ENCODE results near the gene RBFOX1. TPM values are rescaled to one million over a fixed set of nuclear protein-coding genes. Genes with fewer than 3 reads are reported as not detected.
A peak's percentile ranks its signal among the peaks of the same experiment; 100 is the strongest.

The RBFOX1 gene
- polyA plus RNA-seq, 1 donor from 2014 or later: 56.8 TPM

DNA sequence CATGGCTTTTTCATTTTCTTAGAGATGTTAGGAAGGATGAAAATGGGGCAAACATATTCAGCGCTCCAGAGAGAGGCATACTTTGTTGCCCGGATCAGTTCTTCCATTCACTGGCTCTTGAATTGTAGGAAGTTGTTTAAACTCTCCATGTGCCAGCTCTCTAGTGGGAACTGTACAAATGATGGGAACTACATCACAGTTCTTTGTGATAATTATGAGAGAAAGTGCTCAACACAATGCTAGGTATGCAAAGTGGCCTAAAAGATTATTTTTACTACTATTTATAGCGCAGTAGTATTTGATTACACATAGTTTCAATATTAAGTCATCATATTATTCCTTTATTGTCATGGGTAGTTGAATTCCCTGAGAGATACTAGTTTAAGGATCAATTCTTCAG is 268.5 kb downstream of the RBFOX1 start:
- Histone ChIP-seq H3K4me2 (ENCODE audit: low read length) (no peak overlapping the region), H4K20me1 (ENCODE audit: insufficient read depth) (no peaks in the 10 kb centered on the region), H3K4me3 (ENCODE audit: low read length) (no peak overlapping the region), H3F3A (ENCODE audit: insufficient read depth, low read length, poor library complexity, severe bottlenecking) (no peaks in the 10 kb centered on the region), H3K79me2 (replicated peaks; ENCODE audit: insufficient read depth, low read length) (no peaks in the 10 kb centered on the region), H3K9me3 (ENCODE audit: low read length) (no peaks in the 10 kb centered on the region), H3K27ac (ENCODE audit: low read length) (peak overlapping the region; percentile 86), H3K9ac (ENCODE audit: low read length) (no peak overlapping the region), H3K9me2 (ENCODE audit: insufficient read depth, low read length) (no peaks in the 10 kb centered on the region), H3K27me3 (ENCODE audit: insufficient read depth, low read depth, low read length) (no peaks in the 10 kb centered on the region), H2AFZ (ENCODE audit: low read depth, low read length) (no peak overlapping the region), H3K36me3 (ENCODE audit: insufficient read depth, low read length) (no peaks in the 10 kb centered on the region)
- TF ChIP-seq EZH2 (IDR thresholded peaks at IDR 0.05; ENCODE audit: borderline replicate concordance, insufficient read depth, low read length, poor library complexity, severe bottlenecking) (no peak), RAD21 (conservative IDR thresholded peaks at IDR 0.05) (no peak), TAF1 (IDR thresholded peaks at IDR 0.05; ENCODE audit: low read depth) (no peak), SMC3 (conservative IDR thresholded peaks at IDR 0.05; ENCODE audit: poor library complexity) (no peak), MXI1 (conservative IDR thresholded peaks at IDR 0.05; ENCODE audit: poor library complexity, severe bottlenecking) (no peak), POLR2AphosphoS5 (IDR thresholded peaks at IDR 0.05) (no peak), EP300 (conservative IDR thresholded peaks at IDR 0.05; ENCODE audit: poor library complexity, severe bottlenecking) (no peak)
- TF ChIP-seq, protein P1, sequence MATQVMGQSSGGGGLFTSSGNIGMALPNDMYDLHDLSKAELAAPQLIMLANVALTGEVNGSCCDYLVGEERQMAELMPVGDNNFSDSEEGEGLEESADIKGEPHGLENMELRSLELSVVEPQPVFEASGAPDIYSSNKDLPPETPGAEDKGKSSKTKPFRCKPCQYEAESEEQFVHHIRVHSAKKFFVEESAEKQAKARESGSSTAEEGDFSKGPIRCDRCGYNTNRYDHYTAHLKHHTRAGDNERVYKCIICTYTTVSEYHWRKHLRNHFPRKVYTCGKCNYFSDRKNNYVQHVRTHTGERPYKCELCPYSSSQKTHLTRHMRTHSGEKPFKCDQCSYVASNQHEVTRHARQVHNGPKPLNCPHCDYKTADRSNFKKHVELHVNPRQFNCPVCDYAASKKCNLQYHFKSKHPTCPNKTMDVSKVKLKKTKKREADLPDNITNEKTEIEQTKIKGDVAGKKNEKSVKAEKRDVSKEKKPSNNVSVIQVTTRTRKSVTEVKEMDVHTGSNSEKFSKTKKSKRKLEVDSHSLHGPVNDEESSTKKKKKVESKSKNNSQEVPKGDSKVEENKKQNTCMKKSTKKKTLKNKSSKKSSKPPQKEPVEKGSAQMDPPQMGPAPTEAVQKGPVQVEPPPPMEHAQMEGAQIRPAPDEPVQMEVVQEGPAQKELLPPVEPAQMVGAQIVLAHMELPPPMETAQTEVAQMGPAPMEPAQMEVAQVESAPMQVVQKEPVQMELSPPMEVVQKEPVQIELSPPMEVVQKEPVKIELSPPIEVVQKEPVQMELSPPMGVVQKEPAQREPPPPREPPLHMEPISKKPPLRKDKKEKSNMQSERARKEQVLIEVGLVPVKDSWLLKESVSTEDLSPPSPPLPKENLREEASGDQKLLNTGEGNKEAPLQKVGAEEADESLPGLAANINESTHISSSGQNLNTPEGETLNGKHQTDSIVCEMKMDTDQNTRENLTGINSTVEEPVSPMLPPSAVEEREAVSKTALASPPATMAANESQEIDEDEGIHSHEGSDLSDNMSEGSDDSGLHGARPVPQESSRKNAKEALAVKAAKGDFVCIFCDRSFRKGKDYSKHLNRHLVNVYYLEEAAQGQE (IDR thresholded peaks at IDR 0.05; ENCODE audit: borderline replicate concordance): no peak
- TF ChIP-seq, protein P2, sequence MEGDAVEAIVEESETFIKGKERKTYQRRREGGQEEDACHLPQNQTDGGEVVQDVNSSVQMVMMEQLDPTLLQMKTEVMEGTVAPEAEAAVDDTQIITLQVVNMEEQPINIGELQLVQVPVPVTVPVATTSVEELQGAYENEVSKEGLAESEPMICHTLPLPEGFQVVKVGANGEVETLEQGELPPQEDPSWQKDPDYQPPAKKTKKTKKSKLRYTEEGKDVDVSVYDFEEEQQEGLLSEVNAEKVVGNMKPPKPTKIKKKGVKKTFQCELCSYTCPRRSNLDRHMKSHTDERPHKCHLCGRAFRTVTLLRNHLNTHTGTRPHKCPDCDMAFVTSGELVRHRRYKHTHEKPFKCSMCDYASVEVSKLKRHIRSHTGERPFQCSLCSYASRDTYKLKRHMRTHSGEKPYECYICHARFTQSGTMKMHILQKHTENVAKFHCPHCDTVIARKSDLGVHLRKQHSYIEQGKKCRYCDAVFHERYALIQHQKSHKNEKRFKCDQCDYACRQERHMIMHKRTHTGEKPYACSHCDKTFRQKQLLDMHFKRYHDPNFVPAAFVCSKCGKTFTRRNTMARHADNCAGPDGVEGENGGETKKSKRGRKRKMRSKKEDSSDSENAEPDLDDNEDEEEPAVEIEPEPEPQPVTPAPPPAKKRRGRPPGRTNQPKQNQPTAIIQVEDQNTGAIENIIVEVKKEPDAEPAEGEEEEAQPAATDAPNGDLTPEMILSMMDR (IDR thresholded peaks at IDR 0.05; ENCODE audit: poor library complexity, severe bottlenecking): no peak

DNA sequence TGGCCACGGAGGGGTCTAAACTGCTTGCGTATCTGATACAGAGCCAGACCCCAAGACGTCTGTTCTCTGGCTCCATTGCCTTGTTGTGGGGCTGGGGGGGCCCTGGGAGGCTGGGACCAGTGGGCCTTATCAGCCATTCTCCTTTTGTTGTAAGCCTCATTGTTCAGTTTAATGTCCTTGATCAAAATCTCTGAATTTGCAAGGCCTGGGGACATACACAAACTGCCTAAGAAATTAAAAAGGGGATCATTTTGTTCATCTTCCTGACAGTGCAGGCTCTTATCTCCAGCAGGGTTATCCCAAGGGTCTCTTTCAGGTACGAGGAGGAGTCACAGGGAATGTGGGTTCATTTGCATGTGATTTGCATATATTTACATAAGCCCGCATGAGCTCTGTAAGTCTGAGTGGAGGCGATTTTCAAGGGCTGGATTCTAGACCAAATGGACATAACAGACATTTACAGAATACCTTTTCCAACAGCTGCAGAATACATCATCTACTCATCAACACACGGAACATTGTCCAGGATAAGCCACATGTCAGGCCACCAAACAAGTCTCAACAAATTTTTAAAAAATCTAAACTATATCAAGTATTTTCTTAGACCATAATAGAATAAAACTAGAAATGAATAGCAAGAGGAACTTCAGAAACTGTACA is 269.8 kb downstream of the RBFOX1 start:
- Histone ChIP-seq H3K27me3 (ENCODE audit: insufficient read depth, low read depth, low read length) (no peaks in the 10 kb centered on the region), H3F3A (ENCODE audit: insufficient read depth, low read length, poor library complexity, severe bottlenecking) (no peaks in the 10 kb centered on the region), H3K4me3 (ENCODE audit: low read length) (peak overlapping the region; percentile 39), H3K9me3 (ENCODE audit: low read length) (no peaks in the 10 kb centered on the region), H3K9me2 (ENCODE audit: insufficient read depth, low read length) (no peaks in the 10 kb centered on the region), H3K27ac (ENCODE audit: low read length) (peak overlapping the region; percentile 86), H3K79me2 (replicated peaks; ENCODE audit: insufficient read depth, low read length) (no peaks in the 10 kb centered on the region), H2AFZ (ENCODE audit: low read depth, low read length) (no peak overlapping the region), H3K9ac (ENCODE audit: low read length) (peak overlapping the region; percentile 54), H3K4me2 (ENCODE audit: low read length) (peak overlapping the region; percentile 44), H3K36me3 (ENCODE audit: insufficient read depth, low read length) (no peaks in the 10 kb centered on the region), H4K20me1 (ENCODE audit: insufficient read depth) (no peaks in the 10 kb centered on the region)
- TF ChIP-seq EP300 (conservative IDR thresholded peaks at IDR 0.05; ENCODE audit: poor library complexity, severe bottlenecking): no peak
- TF ChIP-seq, protein P1 (IDR thresholded peaks at IDR 0.05; ENCODE audit: borderline replicate concordance): peak; percentile 36
- no peak for TF ChIP-seq RAD21 (conservative IDR thresholded peaks at IDR 0.05)
- TF ChIP-seq EZH2 (IDR thresholded peaks at IDR 0.05; ENCODE audit: borderline replicate concordance, insufficient read depth, low read length, poor library complexity, severe bottlenecking): no peak
- TF ChIP-seq, protein P2 (IDR thresholded peaks at IDR 0.05; ENCODE audit: poor library complexity, severe bottlenecking): no peak
- TF ChIP-seq SMC3 (conservative IDR thresholded peaks at IDR 0.05; ENCODE audit: poor library complexity): no peak
- TF ChIP-seq TAF1 (IDR thresholded peaks at IDR 0.05; ENCODE audit: low read depth): no peak
